HAP-1 (cell line): ENCODE data around the gene MTF1.
"Not testable (repeated sequence)": the region's sequence is repeated elsewhere in the genome, so short reads cannot be mapped to it uniquely, and the experiment has no call there.

ENCODE experiments used
- DNase-seq, 2 experiments: peaks; one replicate each; pipeline ENCODE4 v3.0.0-alpha.2; 2016 to 2020; ENCODE audit warnings: low spot score in 2 of 2
- H3K27me3 ChIP-seq: fragments of 250-450 bp; sonication (Bioruptor Pico); 2 replicates; pipeline ENCODE4 v1.5.1; 2020; ENCODE audit warnings: low read depth, mild to moderate bottlenecking, moderate library complexity
- H3K36me3 ChIP-seq: fragments of 250-450 bp; sonication (Bioruptor Pico); replicated peaks from 2 replicates; pipeline ENCODE4 v1.5.1; 2020; ENCODE audit warnings: mild to moderate bottlenecking
- H3K4me1 ChIP-seq: fragments of 250-450 bp; sonication (Bioruptor Pico); 2 replicates; pipeline ENCODE4 v1.5.1; 2020; ENCODE audit warnings: mild to moderate bottlenecking
- H3K4me3 ChIP-seq: fragments of 250-450 bp; sonication (Bioruptor Pico); 2 replicates; pipeline ENCODE4 v1.5.1; 2020; ENCODE audit warnings: mild to moderate bottlenecking, moderate library complexity
- H3K9me3 ChIP-seq: fragments of 250-450 bp; sonication (Bioruptor Pico); 2 replicates; pipeline ENCODE4 v1.5.1; 2020; ENCODE audit warnings: mild to moderate bottlenecking, moderate library complexity
- in situ Hi-C: fragments of 300-500 bp; cut with MboI; formaldehyde crosslinking; loops from 3 replicates; pipeline ENCODE4 v1.14.3; 2020; ENCODE audit warnings: low sequenced_read_pairs, inconsistent platforms, mixed read lengths

The MTF1 gene

DNA sequence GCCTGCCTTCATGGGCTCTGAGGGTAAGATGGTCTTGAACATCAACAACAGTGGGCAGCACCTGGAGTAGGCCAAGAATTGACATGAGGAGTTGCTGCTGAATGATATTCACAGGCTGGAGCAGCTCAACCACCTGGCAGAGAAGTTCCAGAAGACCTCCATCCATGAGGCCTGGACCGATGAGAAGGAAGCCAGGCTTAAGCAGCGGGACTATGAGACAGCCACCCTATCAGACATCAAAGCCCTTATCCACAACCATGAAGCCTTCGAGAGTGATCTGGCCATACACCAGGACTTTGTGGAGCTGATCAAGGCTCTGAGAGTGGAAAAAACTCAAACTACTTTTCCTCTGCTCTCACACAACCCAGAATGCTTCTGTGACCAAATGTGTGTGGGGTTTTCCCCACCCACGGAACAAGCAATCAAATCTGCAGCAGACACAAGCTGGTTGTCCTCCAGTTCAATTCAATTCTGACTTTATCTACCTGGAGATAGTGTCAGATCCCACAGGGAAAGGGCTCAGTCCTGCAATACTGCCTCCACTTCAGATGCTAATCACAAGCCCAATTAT, 82.4 kb downstream of the MTF1 start:
- no peaks in the 10 kb centered on the region; the same call in 1 of the 2 replicates for H3K27me3 ChIP-seq
- no peaks in the 10 kb centered on the region for H3K9me3 ChIP-seq
- H3K4me1 ChIP-seq: no peaks in the 10 kb centered on the region
- no peak for DNase-seq
- no peak overlapping the region for H3K4me3 ChIP-seq
- H3K36me3 ChIP-seq: no peaks in the 10 kb centered on the region
- in situ Hi-C loops: no loop called here

DNA sequence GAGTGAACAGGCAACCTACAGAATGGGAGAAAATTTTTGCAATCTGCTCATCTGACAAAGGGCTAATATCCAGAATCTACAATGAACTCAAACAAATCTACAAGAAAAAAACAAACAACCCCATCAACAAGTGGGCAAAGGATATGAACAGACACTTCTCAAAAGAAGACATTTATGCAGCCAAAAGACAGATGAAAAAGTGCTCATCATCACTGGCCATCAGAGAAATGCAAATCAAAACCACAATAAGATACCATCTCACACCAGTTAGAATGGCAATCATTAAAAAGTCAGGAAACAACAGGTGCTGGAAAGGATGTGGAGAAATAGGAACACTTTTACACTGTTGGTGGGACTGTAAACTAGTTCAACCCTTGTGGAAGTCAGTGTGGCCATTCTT, 88.0 kb downstream of the MTF1 start:
- H3K9me3 ChIP-seq, in situ Hi-C loops, H3K4me3 ChIP-seq, H3K36me3 ChIP-seq, DNase-seq, H3K4me1 ChIP-seq: not testable (repeated sequence)
- peaks cover 27% of the 10 kb centered on the region for H3K27me3 ChIP-seq

DNA sequence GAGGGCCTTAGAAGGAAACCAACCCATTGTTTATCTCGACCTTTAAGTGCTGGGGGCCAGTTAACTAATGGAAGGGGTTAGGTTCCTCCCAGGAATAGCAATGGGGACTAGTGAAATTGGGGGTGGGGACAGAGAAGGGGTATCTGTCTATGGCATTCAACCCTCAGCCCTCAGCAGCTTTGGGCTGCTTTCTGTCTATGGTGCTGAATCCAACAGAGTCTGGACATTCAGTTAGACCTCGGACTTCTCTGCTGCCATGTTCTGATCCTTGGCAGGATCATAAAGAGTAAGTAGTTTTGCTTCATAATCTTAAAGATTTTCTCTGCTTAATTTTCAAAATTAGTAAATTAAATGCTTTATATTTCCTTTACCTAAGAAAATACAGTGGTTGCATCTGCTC, 91.9 kb downstream of the MTF1 start:
- Histone ChIP-seq H3K9me3 (no peaks in the 10 kb centered on the region; the same call in 1 of the 2 replicates), H3K36me3 (no peaks in the 10 kb centered on the region), H3K4me1 (no peaks in the 10 kb centered on the region), H3K27me3 (peaks cover 44% of the 10 kb centered on the region), H3K4me3 (no peak overlapping the region)
- no peak for DNase-seq
- in situ Hi-C loops: no loop called here

DNA sequence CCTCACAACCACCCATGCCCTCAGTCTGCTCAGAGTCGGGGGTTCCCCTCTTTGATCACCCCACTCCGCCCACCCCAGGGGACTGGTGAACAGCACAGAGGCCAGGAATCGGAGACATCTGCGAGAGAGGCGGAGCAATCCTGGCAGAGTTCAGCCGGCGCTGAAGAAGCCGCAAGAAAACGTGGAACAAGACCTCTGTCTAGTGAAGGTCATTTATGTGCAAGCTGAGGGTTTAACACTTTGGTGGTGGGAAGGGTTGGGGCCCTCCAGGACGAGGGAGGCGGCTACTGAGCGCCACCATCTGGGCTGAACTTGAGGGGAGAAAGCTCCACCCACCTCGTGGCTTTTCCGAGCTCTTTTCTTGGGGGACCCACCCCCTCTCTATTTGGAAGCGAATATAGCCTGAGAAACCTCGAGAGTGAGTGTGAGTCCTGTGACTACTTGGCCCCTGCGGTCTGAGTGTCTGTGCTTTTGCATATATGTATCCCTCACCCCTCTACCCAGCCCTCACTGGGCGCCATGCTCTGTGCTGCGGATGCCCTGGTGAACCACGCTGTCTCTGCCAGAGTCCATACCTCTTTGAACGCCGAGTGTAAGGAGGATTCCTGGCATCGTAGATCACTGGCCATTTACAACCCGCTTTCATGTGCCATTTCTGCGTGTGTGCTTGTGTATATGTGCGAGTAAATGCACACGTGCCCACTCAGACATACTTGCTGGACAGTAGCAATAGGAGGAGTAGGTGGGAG, 93.3 kb downstream of the MTF1 start:
- H3K4me1 ChIP-seq: no peaks in the 10 kb centered on the region
- no peak overlapping the region for H3K4me3 ChIP-seq
- in situ Hi-C loops: no loop called here
- peaks cover 44% of the 10 kb centered on the region for H3K27me3 ChIP-seq
- H3K36me3 ChIP-seq: no peaks in the 10 kb centered on the region
- no peak for DNase-seq
- no peaks in the 10 kb centered on the region; the same call in 1 of the 2 replicates for H3K9me3 ChIP-seq

DNA sequence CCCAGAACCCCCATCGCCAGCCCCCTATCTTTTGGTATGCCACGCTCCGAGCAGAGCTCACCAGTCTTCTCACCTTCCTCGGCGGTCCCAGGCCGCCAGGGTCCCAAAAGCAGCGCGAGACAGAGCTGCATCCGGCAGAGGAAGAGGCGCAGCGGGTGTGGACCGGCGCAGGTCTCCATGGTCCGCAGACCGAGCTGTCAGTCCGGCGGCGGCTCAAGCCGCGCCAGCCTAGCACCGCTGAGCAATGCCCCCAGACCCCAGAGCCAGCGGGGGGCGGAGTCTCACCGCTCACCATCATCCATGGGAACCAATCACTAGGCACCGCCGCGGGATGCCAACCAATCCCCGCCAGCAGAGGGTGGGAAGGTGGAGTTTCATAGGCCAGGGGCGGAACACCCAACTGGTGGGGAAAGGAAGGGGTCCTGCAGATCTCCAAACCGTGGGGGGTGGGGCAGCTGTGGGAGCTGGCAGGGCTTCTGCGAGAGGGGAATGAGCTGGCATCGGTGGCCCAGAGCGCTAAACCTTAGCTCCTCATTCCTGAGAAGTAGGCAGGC, 94.4 kb downstream of the MTF1 start, which contains the start of gene EPHA10:
Gene EPHA10, minus strand, starts transcription at position 233 of the 554 bp plus-strand sequence. Its CDS starts 54 bp downstream, at position 179.
- H3K4me3 ChIP-seq: no peak within 1 kb of the TSS
- H3K4me1 ChIP-seq: no peaks in the 10 kb centered on the region
- no peak for DNase-seq
- in situ Hi-C loops: no loop called here
- peaks cover 42% of the 10 kb centered on the region for H3K27me3 ChIP-seq
- no peaks in the 10 kb centered on the region for H3K9me3 ChIP-seq
- no peaks in the 10 kb centered on the region for H3K36me3 ChIP-seq

DNA sequence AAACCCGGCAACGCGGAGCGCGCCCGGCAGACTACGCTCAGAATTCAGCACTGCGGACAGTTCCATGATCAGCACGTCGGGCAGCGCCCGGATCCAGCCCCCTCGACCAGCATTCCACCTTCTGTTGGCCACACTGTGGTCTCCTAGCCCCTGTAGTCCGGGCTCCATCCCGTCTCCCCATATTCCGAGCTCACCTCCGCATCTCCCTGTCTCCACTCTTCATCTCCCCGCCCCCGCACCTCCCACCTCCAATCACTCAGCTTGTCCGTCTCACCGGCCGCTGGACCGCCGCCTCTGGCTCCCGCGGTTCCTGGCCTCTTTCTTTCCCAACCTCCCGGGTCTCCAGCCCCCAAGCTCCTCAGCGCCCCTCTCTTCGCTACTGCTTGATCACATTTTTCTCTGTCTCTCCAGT, 95.0 kb downstream of the MTF1 start:
- Histone ChIP-seq H3K4me3 (no peak overlapping the region), H3K27me3 (peaks cover 42% of the 10 kb centered on the region), H3K36me3 (no peaks in the 10 kb centered on the region), H3K9me3 (no peaks in the 10 kb centered on the region), H3K4me1 (no peaks in the 10 kb centered on the region)
- in situ Hi-C loops: no loop called here
- peak; percentile 24 to 83 for DNase-seq

DNA sequence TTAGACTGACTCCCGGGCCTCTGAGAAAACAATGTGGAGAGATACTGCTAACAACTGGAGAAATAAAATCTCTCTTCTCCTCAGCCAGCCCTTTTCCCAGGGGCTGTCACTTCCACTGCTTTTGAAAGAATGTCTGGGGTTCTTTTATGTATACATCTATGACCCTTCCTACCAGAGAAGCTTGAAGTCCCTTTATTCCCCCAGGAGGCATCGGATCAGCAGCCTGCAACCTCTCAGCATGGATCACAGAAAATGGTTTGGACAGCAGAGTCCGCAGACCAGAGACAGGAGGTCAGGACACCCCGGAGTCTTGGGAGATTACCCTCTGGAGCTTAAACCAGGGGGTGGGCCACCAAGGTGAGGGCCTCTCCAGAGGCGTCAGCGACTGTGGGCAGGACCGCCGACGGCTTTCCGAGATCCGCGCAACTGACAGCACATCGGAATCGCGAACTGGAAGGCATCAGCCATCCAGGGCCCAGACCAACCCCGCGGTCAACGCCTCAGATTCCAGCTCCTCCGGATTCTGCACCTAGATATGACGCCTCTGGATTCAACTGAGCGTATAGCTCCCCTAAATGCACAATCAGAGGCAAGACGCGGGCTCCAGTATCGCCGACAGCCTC, 95.5 kb downstream of the MTF1 start:
- H3K27me3 ChIP-seq: peaks cover 42% of the 10 kb centered on the region
- in situ Hi-C loops: no loop called here

DNA sequence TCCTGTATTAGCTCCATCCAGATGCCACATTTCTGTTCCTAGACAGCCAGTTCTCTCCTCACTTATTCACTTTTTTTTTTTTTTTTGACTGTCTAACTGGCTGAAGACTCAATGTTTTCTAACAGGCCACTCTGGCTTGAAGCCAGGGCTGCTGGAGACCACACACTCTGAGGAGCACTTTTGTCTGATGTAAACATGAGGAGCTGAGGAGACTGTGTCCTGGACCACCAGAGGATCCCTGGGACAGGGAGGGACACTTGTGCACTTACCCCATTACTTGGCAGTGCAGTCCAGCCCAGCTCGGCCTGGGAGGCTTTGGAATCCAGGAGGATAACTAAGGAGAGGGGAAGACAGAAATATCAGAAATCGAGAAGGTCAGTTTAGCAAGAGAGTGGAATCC, 96.9 kb downstream of the MTF1 start:
- in situ Hi-C loops: no loop called here
- H3K36me3 ChIP-seq: no peaks in the 10 kb centered on the region
- H3K4me3 ChIP-seq: no peak overlapping the region
- H3K27me3 ChIP-seq: peaks cover 28% of the 10 kb centered on the region
- DNase-seq: no peak
- no peaks in the 10 kb centered on the region for H3K4me1 ChIP-seq
- no peaks in the 10 kb centered on the region for H3K9me3 ChIP-seq

More for the DNA sequence above, 95.5 kb downstream of the MTF1 start:
- no peak for DNase-seq
- H3K4me1 ChIP-seq: no peaks in the 10 kb centered on the region
- no peaks in the 10 kb centered on the region for H3K9me3 ChIP-seq
- no peaks in the 10 kb centered on the region for H3K36me3 ChIP-seq
- no peak overlapping the region for H3K4me3 ChIP-seq

DNA sequence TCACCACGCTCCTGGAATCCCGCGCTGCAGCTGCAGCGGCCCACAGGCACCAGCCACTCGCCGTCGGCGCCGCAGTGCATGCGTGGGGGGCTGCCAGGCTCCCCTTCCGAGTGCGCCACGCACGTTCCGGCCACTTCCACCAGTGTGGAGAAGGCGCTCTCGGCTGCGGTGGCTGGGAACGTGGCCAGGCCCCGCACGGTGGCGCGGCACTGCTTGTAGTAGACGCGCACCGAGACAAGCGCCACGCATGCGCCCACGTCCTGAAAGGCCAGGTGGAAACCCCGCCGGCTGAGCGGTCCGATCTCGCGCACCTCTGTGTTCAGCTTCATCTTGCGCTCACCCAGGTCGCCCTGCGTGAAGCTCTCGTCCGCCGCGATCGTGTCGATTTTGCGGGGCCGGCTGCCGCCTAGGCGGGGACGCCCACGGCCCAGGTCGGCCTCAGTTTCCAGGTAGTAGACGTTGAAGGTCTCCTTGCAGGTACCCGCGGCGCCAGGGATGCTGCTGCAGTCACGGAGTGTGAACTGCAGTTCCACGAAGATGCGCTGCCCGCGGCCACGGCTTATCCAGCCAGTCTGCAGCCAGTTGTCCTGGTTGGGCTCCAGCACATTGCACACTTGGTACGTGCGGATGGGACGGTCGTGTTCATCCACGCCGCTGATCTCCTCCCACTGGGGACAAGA, 97.8 kb downstream of the MTF1 start:
- Histone ChIP-seq H3K4me3 (no peak overlapping the region), H3K9me3 (no peaks in the 10 kb centered on the region), H3K4me1 (no peaks in the 10 kb centered on the region), H3K27me3 (peaks cover 18% of the 10 kb centered on the region), H3K36me3 (no peaks in the 10 kb centered on the region)
- no peak for DNase-seq
- in situ Hi-C loops: no loop called here
